GM19035 (cell line): Measurements from ENCODE around the gene KRTAP19-3.
"Not testable (repeated sequence)": the region's sequence is repeated elsewhere in the genome, so short reads cannot be mapped to it uniquely, and the experiment has no call there.

Experiments
- ATAC-seq: cut with Tn5 transposase; IDR thresholded peaks from one replicate; pipeline ENCODE4 v1.9.1; 2021; ENCODE audit not compliant: unreplicated experiment

Gene KRTAP19-3

GRCh38 chr21:30491963-30492428 lies at the start of gene KRTAP19-3:
KRTAP19-3 (minus strand) TSS chr21:30492013; CDS start chr21:30491957, 56 bp downstream.
- ATAC-seq: no peak

GRCh38 chr21:30518876-30519275 lies 27.1 kb upstream of the KRTAP19-3 start:
- ATAC-seq: no peak

GRCh38 chr21:30515681-30516080 lies 23.9 kb upstream of the KRTAP19-3 start:
- ATAC-seq: no peak

- ATAC-seq: not testable (repeated sequence)
Measured at GRCh38 chr21:30505621-30506205, 13.9 kb upstream of the KRTAP19-3 start.

GRCh38 chr21:30502041-30502440 lies 10.2 kb upstream of the KRTAP19-3 start, which contains the start of gene KRTAP19-5:
KRTAP19-5 (minus strand) TSS chr21:30502141; CDS start chr21:30502090, 51 bp downstream.
- ATAC-seq: no peak

GRCh38 chr21:30497065-30497464 lies 5.3 kb upstream of the KRTAP19-3 start, which contains the start of gene KRTAP19-4:
KRTAP19-4 (minus strand) TSS chr21:30497165; CDS start chr21:30497110, 55 bp downstream.
- ATAC-seq: no peak

GRCh38 chr21:30487336-30487735 lies 4.5 kb downstream of the KRTAP19-3 start, which contains the start of gene KRTAP19-2:
KRTAP19-2 (minus strand) TSS chr21:30487436; CDS start chr21:30487348, 88 bp downstream.
- no peak for ATAC-seq

- ATAC-seq: no peak
Measured at GRCh38 chr21:30486180-30486579, 5.6 kb downstream of the KRTAP19-3 start.

- no peak for ATAC-seq
Measured at GRCh38 chr21:30482130-30482529, 9.7 kb downstream of the KRTAP19-3 start.

GRCh38 chr21:30480145-30480544 lies 11.7 kb downstream of the KRTAP19-3 start, which contains the start of gene KRTAP19-1:
KRTAP19-1 (minus strand) TSS chr21:30480367; CDS start chr21:30480317, 50 bp downstream.
- ATAC-seq: no peak

- no peak for ATAC-seq
Measured at GRCh38 chr21:30479259-30479658, 12.6 kb downstream of the KRTAP19-3 start.

GRCh38 chr21:30478004-30478403 lies 13.8 kb downstream of the KRTAP19-3 start:
- no peak for ATAC-seq

- no peak for ATAC-seq
Measured at GRCh38 chr21:30468900-30469714, 22.7 kb downstream of the KRTAP19-3 start.

- no peak for ATAC-seq
Measured at GRCh38 chr21:30463713-30464112, 28.1 kb downstream of the KRTAP19-3 start.

- no peak for ATAC-seq
Measured at GRCh38 chr21:30448514-30448913, 43.3 kb downstream of the KRTAP19-3 start.

- no peak for ATAC-seq
Measured at GRCh38 chr21:30447056-30447455, 44.8 kb downstream of the KRTAP19-3 start.

- ATAC-seq: no peak
Measured at GRCh38 chr21:30444204-30444603, 47.6 kb downstream of the KRTAP19-3 start.

GRCh38 chr21:30443226-30443625 lies 48.6 kb downstream of the KRTAP19-3 start:
- no peak for ATAC-seq
